ENCODE results near the gene CYGB.
A peak's percentile ranks its signal among the peaks of the same experiment; 100 is the strongest.
"Not testable (repeated sequence)": the region's sequence is repeated elsewhere in the genome, so short reads cannot be mapped to it uniquely, and the experiment has no call there.

The CYGB gene

DNA sequence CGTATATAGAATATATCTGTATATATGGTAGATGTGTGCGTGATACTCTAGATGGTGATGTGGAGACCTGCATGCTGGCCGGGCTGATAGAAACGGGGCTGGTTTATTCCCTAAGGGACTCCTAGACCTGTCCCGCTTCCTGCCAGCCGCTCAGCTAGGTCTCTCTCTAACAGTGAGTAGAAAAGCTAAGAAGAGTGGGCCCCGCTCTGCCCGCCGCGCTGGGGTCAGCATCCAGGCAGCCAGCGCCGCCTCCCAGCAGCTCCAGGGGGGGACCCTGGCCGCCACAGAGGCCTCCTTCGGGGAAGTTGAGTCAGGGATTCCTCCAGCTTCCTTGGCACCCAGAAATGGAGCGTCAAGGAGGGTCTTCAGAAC lies 9.4 kb downstream of the CYGB start:
- H3K4me3 ChIP-seq (ENCODE audit: low read depth in 1 of 2, low read length in 1 of 2), result no peak overlapping the region
- H3K27ac ChIP-seq, result no peak overlapping the region
- H3K4me1 ChIP-seq (ENCODE audit: control insufficient read depth in 1 of 2, insufficient read depth in 1 of 2, low read depth in 1 of 2, low read length in 1 of 2), result peaks cover 9 to 15% of the 10 kb centered on the region in 2 experiments

DNA sequence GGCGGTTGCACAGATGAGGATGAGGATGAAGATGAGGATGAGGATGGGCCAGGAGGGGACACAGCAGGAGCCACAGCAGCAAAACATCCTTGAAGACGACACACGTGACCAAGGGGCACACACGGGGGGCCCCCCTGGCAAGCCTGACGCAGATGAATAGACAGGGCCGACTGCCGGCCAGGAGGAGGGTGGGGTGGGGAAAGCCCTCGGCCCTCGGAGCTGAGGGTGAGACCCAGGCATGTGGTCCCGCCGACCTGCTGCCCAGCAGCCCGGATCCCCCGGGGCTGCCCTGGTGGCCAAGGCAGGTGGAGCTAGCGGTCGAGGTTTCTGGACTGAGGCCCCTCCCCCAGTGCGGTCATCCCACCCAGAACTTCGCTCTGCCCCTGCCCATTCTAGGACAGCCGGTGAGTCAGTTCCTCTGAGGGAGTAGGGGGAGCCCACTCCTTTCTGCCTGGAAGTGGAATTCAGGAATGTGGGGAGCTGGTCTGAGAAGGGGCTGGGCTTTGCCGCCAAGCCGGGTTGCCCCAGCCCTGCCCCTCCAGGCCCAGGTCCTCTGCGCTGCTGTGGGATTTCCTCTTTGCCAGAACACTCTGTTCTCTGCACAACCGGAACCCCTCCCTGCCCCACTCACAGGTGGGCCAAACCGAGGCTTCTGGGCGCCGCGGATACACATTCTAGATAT lies 9.9 kb downstream of the CYGB start:
- H3K4me1 ChIP-seq (ENCODE audit: control insufficient read depth in 1 of 2, insufficient read depth in 1 of 2, low read depth in 1 of 2, low read length in 1 of 2), result peaks cover 9 to 19% of the 10 kb centered on the region in 2 experiments

More for the DNA sequence above, 9.4 kb downstream of the CYGB start:
- no peaks in the 10 kb centered on the region for H3K9me3 ChIP-seq
- TF ChIP-seq, protein P1, sequence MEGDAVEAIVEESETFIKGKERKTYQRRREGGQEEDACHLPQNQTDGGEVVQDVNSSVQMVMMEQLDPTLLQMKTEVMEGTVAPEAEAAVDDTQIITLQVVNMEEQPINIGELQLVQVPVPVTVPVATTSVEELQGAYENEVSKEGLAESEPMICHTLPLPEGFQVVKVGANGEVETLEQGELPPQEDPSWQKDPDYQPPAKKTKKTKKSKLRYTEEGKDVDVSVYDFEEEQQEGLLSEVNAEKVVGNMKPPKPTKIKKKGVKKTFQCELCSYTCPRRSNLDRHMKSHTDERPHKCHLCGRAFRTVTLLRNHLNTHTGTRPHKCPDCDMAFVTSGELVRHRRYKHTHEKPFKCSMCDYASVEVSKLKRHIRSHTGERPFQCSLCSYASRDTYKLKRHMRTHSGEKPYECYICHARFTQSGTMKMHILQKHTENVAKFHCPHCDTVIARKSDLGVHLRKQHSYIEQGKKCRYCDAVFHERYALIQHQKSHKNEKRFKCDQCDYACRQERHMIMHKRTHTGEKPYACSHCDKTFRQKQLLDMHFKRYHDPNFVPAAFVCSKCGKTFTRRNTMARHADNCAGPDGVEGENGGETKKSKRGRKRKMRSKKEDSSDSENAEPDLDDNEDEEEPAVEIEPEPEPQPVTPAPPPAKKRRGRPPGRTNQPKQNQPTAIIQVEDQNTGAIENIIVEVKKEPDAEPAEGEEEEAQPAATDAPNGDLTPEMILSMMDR (IDR thresholded peaks at IDR 0.05), result no peak
- no peaks in the 10 kb centered on the region for H3K36me3 ChIP-seq
- H3K27me3 ChIP-seq, result peaks cover 41% of the 10 kb centered on the region

DNA sequence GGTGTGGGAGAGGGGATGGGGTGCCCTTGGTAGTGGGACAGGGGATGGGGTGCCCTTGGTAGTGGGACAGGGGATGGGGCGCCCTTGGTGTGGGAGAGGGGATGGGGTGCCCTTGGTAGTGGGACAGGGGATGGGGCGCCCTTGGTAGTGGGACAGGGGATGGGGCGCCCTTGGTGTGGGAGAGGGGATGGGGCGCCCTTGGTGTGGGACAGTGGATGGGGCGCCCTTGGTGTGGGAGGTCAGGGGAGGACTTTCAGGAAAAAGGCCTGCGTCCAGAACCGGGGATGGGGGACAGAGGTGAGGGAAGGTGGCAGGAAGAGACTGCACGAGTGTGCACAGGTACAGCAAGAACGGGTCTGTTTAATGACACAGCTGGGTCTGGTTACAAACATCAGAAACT lies 10.5 kb downstream of the CYGB start:
- H3K4me3 ChIP-seq (ENCODE audit: low read depth in 1 of 2, low read length in 1 of 2); H3K9me3 ChIP-seq; H3K36me3 ChIP-seq; H3K27ac ChIP-seq: not testable (repeated sequence)
- Histone ChIP-seq H3K27me3 (peaks cover 41% of the 10 kb centered on the region), H3K4me1 (ENCODE audit: control insufficient read depth in 1 of 2, insufficient read depth in 1 of 2, low read depth in 1 of 2, low read length in 1 of 2) (peaks cover 9 to 19% of the 10 kb centered on the region in 2 experiments)

More for the DNA sequence above, 9.9 kb downstream of the CYGB start:
- Histone ChIP-seq H3K4me3 (ENCODE audit: low read depth in 1 of 2, low read length in 1 of 2) (no peak overlapping the region), H3K9me3 (no peaks in the 10 kb centered on the region), H3K27me3 (peaks cover 41% of the 10 kb centered on the region), H3K36me3 (no peaks in the 10 kb centered on the region), H3K27ac (no peak overlapping the region)
- TF ChIP-seq, protein P1 (IDR thresholded peaks at IDR 0.05), result no peak

GRCh38 chr17:76525513-76525833 lies 12.0 kb downstream of the CYGB start:
- H3K4me1 ChIP-seq (ENCODE audit: control insufficient read depth in 1 of 2, insufficient read depth in 1 of 2, low read depth in 1 of 2, low read length in 1 of 2), result peaks cover 9 to 19% of the 10 kb centered on the region in 2 experiments
- not testable (repeated sequence) for H3K27ac ChIP-seq

DNA sequence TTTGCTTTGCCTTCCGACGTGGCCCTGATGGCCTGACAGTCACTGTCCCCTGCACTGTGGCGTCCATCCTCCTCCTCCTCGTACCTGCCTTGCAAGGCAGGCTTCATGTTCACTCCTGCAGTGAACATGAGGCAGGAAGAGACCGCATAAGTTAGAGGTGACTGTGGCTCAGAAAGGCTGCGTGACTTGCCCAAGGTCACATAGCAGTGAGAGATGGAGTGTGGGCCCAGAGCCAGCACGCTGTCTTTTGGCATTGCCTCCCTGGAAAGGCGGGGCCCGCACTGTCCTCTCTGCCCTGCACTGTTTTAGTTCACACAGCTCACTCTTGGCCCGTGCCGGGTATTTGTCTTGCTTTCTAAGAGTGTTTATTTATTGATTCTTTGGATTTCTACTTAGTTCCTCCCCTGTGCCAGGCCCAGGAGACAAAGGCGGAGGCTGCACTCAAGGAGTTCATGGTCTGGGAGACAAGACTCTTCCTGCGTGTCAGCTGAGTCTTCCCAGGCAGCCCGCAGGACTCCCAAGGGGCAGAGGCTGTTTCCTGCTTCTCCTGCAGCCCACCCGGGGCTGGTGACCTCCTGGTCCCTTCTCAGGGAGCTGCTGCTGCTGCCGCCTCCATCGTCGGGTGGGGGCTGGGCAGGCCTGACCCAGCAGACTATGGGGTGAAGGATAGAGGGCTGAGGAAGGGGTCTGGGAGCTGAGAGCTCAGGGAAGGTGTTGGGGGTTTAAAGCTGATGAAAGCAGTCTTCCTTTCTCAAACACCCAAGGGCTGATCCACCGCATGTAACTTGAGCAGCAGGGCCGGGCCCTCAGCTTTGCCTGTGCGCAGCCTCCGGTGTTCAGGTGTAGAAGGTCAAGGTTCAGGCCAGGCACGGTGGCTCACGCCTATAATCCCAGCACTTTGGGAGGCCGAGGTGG lies 12.7 kb downstream of the CYGB start:
- Histone ChIP-seq H3K4me1 (ENCODE audit: control insufficient read depth in 1 of 2, insufficient read depth in 1 of 2, low read depth in 1 of 2, low read length in 1 of 2) (peaks cover 9 to 19% of the 10 kb centered on the region in 2 experiments), H3K27me3 (peaks cover 36% of the 10 kb centered on the region), H3K36me3 (no peaks in the 10 kb centered on the region), H3K27ac (no peak overlapping the region), H3K9me3 (no peaks in the 10 kb centered on the region), H3K4me3 (ENCODE audit: low read depth in 1 of 2, low read length in 1 of 2) (no peak overlapping the region)
- TF ChIP-seq, protein P1 (IDR thresholded peaks at IDR 0.05), result no peak

More at GRCh38 chr17:76525513-76525833, 12.0 kb downstream of the CYGB start:
- H3K27me3 ChIP-seq, result peaks cover 41% of the 10 kb centered on the region
- H3K36me3 ChIP-seq; H3K9me3 ChIP-seq; H3K4me3 ChIP-seq (ENCODE audit: low read depth in 1 of 2, low read length in 1 of 2): not testable (repeated sequence)

DNA sequence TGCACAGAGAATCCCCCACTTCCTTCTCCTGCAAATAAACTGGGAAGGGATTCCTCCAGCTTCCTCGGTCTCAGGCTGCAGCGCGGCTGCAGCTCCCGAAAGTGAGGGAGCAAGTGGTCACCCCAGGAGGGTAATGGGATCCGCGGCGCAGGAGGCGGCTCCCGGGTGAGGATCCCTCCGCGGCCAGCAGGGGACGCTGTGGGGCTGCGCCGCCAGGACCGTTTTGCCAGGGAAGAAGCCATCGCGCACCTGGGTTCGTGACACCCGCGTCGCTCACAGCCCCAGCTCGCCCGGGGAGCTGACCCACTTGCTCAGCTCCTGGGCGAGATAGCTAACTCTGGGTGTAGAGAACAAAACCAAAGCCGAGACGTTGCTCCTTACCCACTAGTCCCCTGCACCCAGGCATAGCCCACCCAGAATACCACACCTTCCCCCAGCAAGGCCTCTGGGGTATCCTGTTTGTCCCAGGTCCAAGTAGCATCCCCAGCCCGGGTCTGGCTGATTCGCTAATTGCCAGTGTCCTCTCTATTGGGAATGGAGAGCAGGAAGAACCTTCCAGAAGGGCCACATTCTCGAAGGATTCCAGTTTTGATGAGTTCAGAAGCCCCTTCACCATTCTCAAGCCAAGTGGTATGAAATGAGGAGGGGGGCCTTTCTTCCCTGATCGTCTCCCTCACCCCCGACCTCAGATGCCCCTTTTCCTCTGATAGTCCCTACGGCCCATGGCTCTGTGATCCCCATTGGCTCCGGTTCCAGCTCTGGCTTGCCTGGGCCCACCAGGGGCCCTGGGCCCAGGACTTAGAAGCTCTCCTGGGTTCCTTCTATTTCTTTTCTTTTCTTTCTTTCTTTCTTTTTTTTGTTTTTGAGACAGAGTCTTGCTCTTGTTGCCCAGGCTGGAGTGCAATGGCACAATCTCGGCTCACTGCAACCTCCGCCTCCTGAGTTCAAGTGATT lies 14.1 kb downstream of the CYGB start:
- H3K4me3 ChIP-seq (ENCODE audit: low read depth in 1 of 2, low read length in 1 of 2), result no peak overlapping the region
- peaks cover 9 to 19% of the 10 kb centered on the region in 2 experiments for H3K4me1 ChIP-seq (ENCODE audit: control insufficient read depth in 1 of 2, insufficient read depth in 1 of 2, low read depth in 1 of 2, low read length in 1 of 2)
- H3K27ac ChIP-seq, result no peak overlapping the region
- no peaks in the 10 kb centered on the region for H3K36me3 ChIP-seq
- H3K9me3 ChIP-seq, result no peaks in the 10 kb centered on the region
- TF ChIP-seq, protein P1 (IDR thresholded peaks at IDR 0.05), result peak; percentile 98
- H3K27me3 ChIP-seq, result peaks cover 21% of the 10 kb centered on the region

DNA sequence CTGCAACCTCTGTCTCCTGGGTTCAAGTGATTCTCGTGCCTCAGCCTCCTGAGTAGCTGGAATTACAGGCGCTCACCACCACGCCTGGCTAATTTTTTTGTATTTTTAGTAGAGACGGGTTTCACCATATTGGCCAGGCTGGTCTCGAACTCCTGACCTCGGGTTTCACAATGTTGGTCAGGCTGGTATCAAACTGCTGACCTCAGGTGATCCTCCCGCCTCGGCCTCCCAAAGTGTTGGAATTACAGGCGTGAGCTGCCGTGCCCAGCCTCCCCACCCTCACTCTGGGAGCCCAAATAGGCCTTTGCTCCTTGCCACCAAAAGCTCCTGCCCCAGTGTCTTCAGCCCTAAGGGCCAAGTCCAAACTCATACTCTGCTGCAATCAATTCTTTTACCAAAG lies 15.8 kb downstream of the CYGB start:
- H3K27ac ChIP-seq; H3K36me3 ChIP-seq; H3K27me3 ChIP-seq; H3K4me3 ChIP-seq (ENCODE audit: low read depth in 1 of 2, low read length in 1 of 2); H3K4me1 ChIP-seq (ENCODE audit: control insufficient read depth in 1 of 2, insufficient read depth in 1 of 2, low read depth in 1 of 2, low read length in 1 of 2); H3K9me3 ChIP-seq: not testable (repeated sequence)
